H1 (cell line): Measurements from ENCODE around the gene CFDP1. TPM values are rescaled to one million over a fixed set of nuclear protein-coding genes. Genes with fewer than 3 reads are reported as not detected.

Experiments
- CTCF ChIA-PET: fragments of 300-600 bp; sonication (Branson Sonifier 250); formaldehyde crosslinking; loops from one replicate; lab custom pipeline; 2021; ENCODE audit not compliant: partially characterized antibody; lab: Charles Lee
- POLR2A ChIA-PET: fragments of 300-600 bp; sonication (Branson Sonifier 250); formaldehyde crosslinking; loops from one replicate; lab custom pipeline; 2021; ENCODE audit warnings: inconsistent platforms; ENCODE audit not compliant: partially characterized antibody; lab: Charles Lee
- DNase-seq, 2 experiments: peaks; one replicate each; pipeline versions ENCODE4 v3.0.0 to v3.0.0-alpha.2; 2010 to 2022; ENCODE audit warnings: low spot score in 2 of 2, low read depth in 1 of 2, mixed read lengths in 1 of 2
- FAIRE-seq: peaks from 2 replicates; lab custom pipeline; 2011; peaks lifted over from hg19 to GRCh38; lab: Jason Lieb, UNC
- H2AFZ ChIP-seq: 2 replicates; pipeline ENCODE4 v1.8.1; 2012; ENCODE audit warnings: low read length, inconsistent platforms
- H2AK5ac ChIP-seq: 2 replicates; pipeline ENCODE4 v1.6.1; 2013; ENCODE audit warnings: low read depth, low read length
- H2BK120ac ChIP-seq: replicated peaks from 2 replicates; pipeline ENCODE3; 2013; ENCODE audit warnings: low read depth, low read length, inconsistent platforms
- H2BK12ac ChIP-seq: 2 replicates; pipeline ENCODE4 v1.6.1; 2013; ENCODE audit warnings: low read depth, low read length
- H2BK15ac ChIP-seq: 2 replicates; pipeline ENCODE4 v1.6.1; 2013; ENCODE audit warnings: low read length
- H2BK20ac ChIP-seq: 2 replicates; pipeline ENCODE4 v1.6.1; 2013; ENCODE audit warnings: low read length
- H2BK5ac ChIP-seq: 2 replicates; pipeline ENCODE4 v1.6.1; 2013; ENCODE audit warnings: low read depth, low read length
- H3K14ac ChIP-seq: 2 replicates; pipeline ENCODE4 v1.6.1; 2013; ENCODE audit warnings: inconsistent platforms; ENCODE audit not compliant: insufficient read length
- H3K18ac ChIP-seq: 2 replicates; pipeline ENCODE4 v1.6.1; 2013; ENCODE audit warnings: low read length; ENCODE audit errors: extremely low read depth
- H3K23ac ChIP-seq: 2 replicates; pipeline ENCODE4 v1.6.1; 2013; ENCODE audit warnings: inconsistent platforms; ENCODE audit not compliant: insufficient read length
- H3K23me2 ChIP-seq: 2 replicates; pipeline ENCODE4 v1.6.1; 2013; ENCODE audit warnings: low read depth, low read length
- H3K27ac ChIP-seq: 2 replicates; pipeline ENCODE4 v1.6.1; 2011; ENCODE audit warnings: low read depth, low read length, inconsistent platforms
- H3K27me3 ChIP-seq, 4 experiments: replicated peaks in 1 of 4; 1 replicate in 1 of 4; 2 replicates in 3 of 4; pipeline versions ENCODE4 v1.6.1 to v1.8.1; 2011 to 2013; ENCODE audit warnings: low read length in 3 of 4, mild to moderate bottlenecking in 3 of 4, inconsistent platforms in 2 of 4, mixed read lengths in 2 of 4, moderate library complexity in 1 of 4; ENCODE audit not compliant: control insufficient read depth in 3 of 4, insufficient read depth in 3 of 4; ENCODE audit errors: extremely low read depth in 1 of 4
- H3K36me3 ChIP-seq, 4 experiments: 2 replicates each; pipeline versions ENCODE4 v1.6.1 to v1.8.1; 2011 to 2013; ENCODE audit warnings: mild to moderate bottlenecking in 4 of 4, low read length in 3 of 4, moderate library complexity in 2 of 4, control low read depth in 1 of 4, inconsistent platforms in 1 of 4; ENCODE audit not compliant: insufficient read depth in 4 of 4, control insufficient read depth in 2 of 4
- H3K4ac ChIP-seq: replicated peaks from 2 replicates; pipeline ENCODE3; 2013; ENCODE audit warnings: low read length, low read depth, mixed read lengths, inconsistent platforms; ENCODE audit not compliant: insufficient read length
- H3K4me1 ChIP-seq, 4 experiments: replicated peaks in 1 of 4; 1 replicate in 1 of 4; 2 replicates in 3 of 4; pipeline versions ENCODE4 v1.6.1 to v1.8.1; 2011 to 2013; ENCODE audit warnings: low read length in 3 of 4, inconsistent platforms in 2 of 4, mixed read lengths in 1 of 4; ENCODE audit not compliant: insufficient read depth in 4 of 4, control insufficient read depth in 3 of 4
- H3K4me2 ChIP-seq, 2 experiments: 2 replicates each; pipeline versions ENCODE4 v1.6.1 to v1.8.1; 2011 to 2013; ENCODE audit warnings: low read depth in 2 of 2, low read length in 2 of 2, control low read depth in 1 of 2, inconsistent platforms in 1 of 2, mild to moderate bottlenecking in 1 of 2; ENCODE audit not compliant: insufficient read depth in 1 of 2
- H3K4me3 ChIP-seq, 4 experiments: fragments of 200-600, 300-600 bp in 1 of 4; sonication (generic), shearing (Covaris generic), sonication (Bioruptor Twin) in 1 of 4; 2 replicates each; pipeline versions ENCODE4 v1.5.1 to v1.8.1; 2011 to 2016; ENCODE audit warnings: low read length in 4 of 4, low read depth in 3 of 4, control low read depth in 2 of 4, inconsistent platforms in 2 of 4, mild to moderate bottlenecking in 2 of 4, mixed read lengths in 1 of 4, moderate library complexity in 1 of 4; ENCODE audit not compliant: insufficient read depth in 2 of 4; ENCODE audit errors: extremely low read depth in 1 of 4
- H3K56ac ChIP-seq: replicated peaks from 2 replicates; pipeline ENCODE3; 2013; ENCODE audit warnings: low read depth, mild to moderate bottlenecking, mixed read lengths, low read length, inconsistent platforms; ENCODE audit not compliant: insufficient read length
- H3K79me1 ChIP-seq: 2 replicates; pipeline ENCODE4 v1.6.1; 2013; ENCODE audit warnings: low read depth, low read length, control low read depth
- H3K79me2 ChIP-seq, 2 experiments: 2 replicates each; pipeline versions ENCODE4 v1.6.1 to v1.8.1; 2012 to 2013; ENCODE audit warnings: low read length in 2 of 2, mild to moderate bottlenecking in 2 of 2, inconsistent platforms in 1 of 2; ENCODE audit not compliant: insufficient read depth in 2 of 2, control insufficient read depth in 1 of 2
- H3K9ac ChIP-seq, 4 experiments: replicated peaks in 1 of 4; 1 replicate in 1 of 4; 2 replicates in 3 of 4; pipeline versions ENCODE4 v1.6.1 to v1.8.1; 2011 to 2013; ENCODE audit warnings: low read depth in 3 of 4, low read length in 3 of 4, control low read depth in 2 of 4, mild to moderate bottlenecking in 2 of 4, moderate library complexity in 2 of 4, inconsistent platforms in 1 of 4; ENCODE audit errors: extremely low read depth in 1 of 4
- H3K9me3 ChIP-seq, 2 experiments: 2 replicates each; pipeline versions ENCODE4 v1.6.1 to v1.8.1; 2012 to 2013; ENCODE audit warnings: mild to moderate bottlenecking in 2 of 2, moderate library complexity in 2 of 2, control low read depth in 1 of 2, inconsistent platforms in 1 of 2, low read depth in 1 of 2, low read length in 1 of 2, mixed read lengths in 1 of 2; ENCODE audit not compliant: insufficient read depth in 2 of 2
- H4K20me1 ChIP-seq, 2 experiments: replicated peaks in 1 of 2; 2 replicates each; pipeline versions ENCODE3 to v1.8.1; 2011 to 2013; ENCODE audit warnings: inconsistent platforms in 2 of 2, low read length in 2 of 2, mild to moderate bottlenecking in 1 of 2; ENCODE audit not compliant: insufficient read depth in 2 of 2, control insufficient read depth in 1 of 2
- H4K5ac ChIP-seq: 2 replicates; pipeline ENCODE4 v1.6.1; 2013; ENCODE audit warnings: low read length, low read depth, mixed read lengths, inconsistent platforms; ENCODE audit not compliant: insufficient read length
- H4K8ac ChIP-seq: 2 replicates; pipeline ENCODE4 v1.8.0; 2013; ENCODE audit warnings: mild to moderate bottlenecking, moderate library complexity, low read length, inconsistent platforms; ENCODE audit not compliant: insufficient read depth; ENCODE audit errors: extremely low read depth
- H4K91ac ChIP-seq: replicated peaks from 2 replicates; pipeline ENCODE3; 2013; ENCODE audit warnings: low read length, mixed read lengths, inconsistent platforms; ENCODE audit not compliant: insufficient read length
- BRCA1 ChIP-seq: IDR thresholded peaks from 2 replicates; pipeline ENCODE4 v1.6.1; 2012; ENCODE audit warnings: low read depth, low read length, improper control_type of control experiment
- CTBP2 ChIP-seq: IDR thresholded peaks from 2 replicates; pipeline ENCODE4 v1.7.0; 2011; ENCODE audit warnings: borderline replicate concordance, mild to moderate bottlenecking, moderate library complexity, mixed read lengths, low read length; ENCODE audit not compliant: insufficient read depth, insufficient read length
- EZH2 ChIP-seq: fragments of 200-600 bp; sonication (generic); IDR thresholded peaks from 2 replicates; pipeline ENCODE4 v1.7.1; 2012; ENCODE audit warnings: low read depth, mild to moderate bottlenecking, moderate library complexity, low read length, inconsistent platforms; ENCODE audit not compliant: severe bottlenecking
- FOSL1 ChIP-seq: IDR thresholded peaks from 2 replicates; pipeline ENCODE4 v1.6.1; 2011; ENCODE audit warnings: mild to moderate bottlenecking, low read depth, low read length, moderate library complexity; ENCODE audit not compliant: insufficient read depth
- HDAC2 ChIP-seq, 2 experiments: fragments of 300-600 bp in 1 of 2; sonication (generic) in 1 of 2; IDR thresholded peaks; 2 replicates each; pipeline ENCODE4 v1.6.1; 2011 to 2012; ENCODE audit warnings: low read depth in 2 of 2, low read length in 2 of 2, mild to moderate bottlenecking in 2 of 2, moderate library complexity in 2 of 2, borderline replicate concordance in 1 of 2, inconsistent platforms in 1 of 2
- JUN ChIP-seq: IDR thresholded peaks from 2 replicates; pipeline ENCODE4 v1.6.1; 2011; ENCODE audit warnings: low read depth, mild to moderate bottlenecking, improper control_type of control experiment, low read length
- POU5F1 ChIP-seq: IDR thresholded peaks from 2 replicates; pipeline ENCODE4 v1.6.1; 2011; ENCODE audit warnings: low read depth, mild to moderate bottlenecking, low read length, moderate library complexity
- RBBP5 ChIP-seq: IDR thresholded peaks from 2 replicates; pipeline ENCODE4 v1.7.1; 2012; ENCODE audit warnings: low read depth, mild to moderate bottlenecking, inconsistent platforms, low read length, moderate library complexity, borderline replicate concordance
- WGBS, 2 experiments: shearing (Covaris generic) in 1 of 2; methylation state at CpG; one replicate each; pipeline versions ENCODE4 v1.1.6 to v1.1.7; 2013 to 2015; ENCODE audit warnings: low lambda C conversion rate in 2 of 2, mixed read lengths in 2 of 2, inconsistent platforms in 1 of 2, low coverage in 1 of 2, missing lambda C conversion rate in 1 of 2; ENCODE audit not compliant: insufficient replicate concordance in 2 of 2, insufficient coverage in 1 of 2, insufficient read length in 1 of 2; ENCODE audit errors: extremely low coverage in 1 of 2, missing lambda C conversion rate in 1 of 2; 5-methylcytosine and 5-hydroxymethylcytosine counted together
- polyA plus RNA-seq, 7 experiments: library from polyadenylated mRNA; depleted of rRNA in 3 of 7; stranded (reverse) in 5 of 7; unstranded in 2 of 7; fragments of >200 nt in 5 of 7; fragments of 200-250 nt in 2 of 7; gene quantifications; 1 replicate in 5 of 7; 2 replicates in 1 of 7; 4 replicates in 1 of 7; pipeline versions ENCODE4 v1.2.1 to v1.2.3, GENCODE V29; 2011 to 2013; ENCODE audit warnings: missing spikeins in 2 of 7, mixed read lengths in 2 of 7
- total RNA-seq: library from RNA; stranded (reverse); fragmentation: NEBNext Ultra II Directional; extraction: Animal tissue kit (Norgen Biotek cat#: 25700); gene quantifications from 2 replicates; pipeline ENCODE4 v1.2.1, GENCODE V29; 2021

Gene CFDP1
- total and polyA plus RNA-seq, 2 of the 8 experiments (the other 6 are each of a cell fraction or from before 2014, with no cell fraction given), result 25.5 to 77.3 TPM

- no peak overlapping the region for H2AFZ ChIP-seq
- no peaks in the 10 kb centered on the region for H3K9me3 ChIP-seq
- H3K14ac ChIP-seq, result no peak overlapping the region
- H3K4me1 ChIP-seq, result no peaks in the 10 kb centered on the region
- no peak overlapping the region for H4K91ac ChIP-seq
- no peak overlapping the region for H3K56ac ChIP-seq
- H2BK12ac ChIP-seq, result no peak overlapping the region
- no peak overlapping the region for H3K27ac ChIP-seq
- H3K18ac ChIP-seq, result no peak overlapping the region
- ChIA-PET POLR2A (interaction anchor here (0.6 to 1.4 kb wide), 4 partner anchors 36 to 158 kb away, joined by 3 to 4 read pairs (median 4); no protein-coding TSS in a partner anchor), CTCF (interaction anchor here (0.9 to 4.2 kb wide), 12 partner anchors 9 to 171 kb away, joined by 3 to 23 read pairs (median 4); no protein-coding TSS in a partner anchor)
- no peak overlapping the region for H3K9ac ChIP-seq
- no peak overlapping the region for H3K4me3 ChIP-seq
- no peak for DNase-seq
- H3K23ac ChIP-seq, result no peak overlapping the region
- H2AK5ac ChIP-seq, result no peak overlapping the region
- H2BK120ac ChIP-seq, result no peak overlapping the region
- H4K5ac ChIP-seq, result no peak overlapping the region
- WGBS, 2 experiments, result 98% methylated on average over 6 of the region's 6 CpGs; no CpG with 5 or more reads in 1 of the 2 experiments
- H4K8ac ChIP-seq, result no peak overlapping the region
- no peaks in the 10 kb centered on the region for H3K79me1 ChIP-seq
- H3K4me2 ChIP-seq, result no peak overlapping the region
- H2BK5ac ChIP-seq, result no peak overlapping the region
- no peak for FAIRE-seq
- H3K79me2 ChIP-seq, result no peaks in the 10 kb centered on the region
- no peak overlapping the region for H2BK20ac ChIP-seq
- no peaks in the 10 kb centered on the region; a peak in 2 of 8 replicates for H3K36me3 ChIP-seq
- TF ChIP-seq EZH2, result no peak
- TF ChIP-seq RBBP5, result no peak
- TF ChIP-seq BRCA1, result no peak
- no peak for TF ChIP-seq JUN
- TF ChIP-seq FOSL1, result no peak
- no peak for TF ChIP-seq POU5F1
- TF ChIP-seq CTBP2, result no peak
- TF ChIP-seq HDAC2 (IDR thresholded peaks at IDR 0.05; ENCODE audit: borderline replicate concordance in 1 of 2, low read depth in 2 of 2, low read length in 2 of 2), result no peak
- H4K20me1 ChIP-seq, result no peaks in the 10 kb centered on the region
- no peaks in the 10 kb centered on the region for H3K23me2 ChIP-seq
- no peaks in the 10 kb centered on the region for H3K27me3 ChIP-seq
- no peak overlapping the region for H2BK15ac ChIP-seq
- H3K4ac ChIP-seq, result no peak overlapping the region
These were observed 151.5 kb downstream of the CFDP1 start for GRCh38 chr16:75281826-75282225.
